Mesothelial cell of epicardium (in vitro differentiated cells): ENCODE results near the gene SPPL3. TPM values are rescaled to one million over a fixed set of nuclear protein-coding genes. Genes with fewer than 3 reads are reported as not detected.
A peak's percentile ranks its signal among the peaks of the same experiment; 100 is the strongest.

Experiments used
- DNase-seq, 2 experiments: peaks; one replicate each; pipeline ENCODE4 v3.0.0; 2021; ENCODE audit warnings: low spot score in 2 of 2; ENCODE audit not compliant: unreplicated experiment in 2 of 2
- H3K27ac Mint-ChIP-seq: 2 replicates; pipeline ENCODE4 v1.8.0; 2021; ENCODE audit warnings: mixed read lengths
- H3K27me3 Mint-ChIP-seq: 2 replicates; pipeline ENCODE4 v1.8.0; 2021; ENCODE audit warnings: low read depth, mixed read lengths
- H3K36me3 Mint-ChIP-seq: 2 replicates; pipeline ENCODE4 v1.8.0; 2021; ENCODE audit warnings: mixed read lengths
- H3K4me1 Mint-ChIP-seq: 2 replicates; pipeline ENCODE4 v1.8.0; 2021; ENCODE audit warnings: mixed read lengths
- H3K4me3 Mint-ChIP-seq: 2 replicates; pipeline ENCODE4 v1.8.0; 2021; ENCODE audit warnings: mild to moderate bottlenecking, moderate library complexity, mixed read lengths
- H3K9me3 Mint-ChIP-seq: 2 replicates; pipeline ENCODE4 v1.8.0; 2021; ENCODE audit warnings: mixed read lengths
- total RNA-seq: library from RNA; stranded (reverse); gene quantifications from 3 replicates; pipeline ENCODE4 v1.2.1, GENCODE V29; 2021
- TF ChIP-seq, protein P1 (sequence below): fragments of 200-600 bp; sonication (generic); IDR thresholded peaks from one replicate; pipeline ENCODE4 v1.5.0; 2021; ENCODE audit warnings: antibody characterized with exemption; ENCODE audit not compliant: unreplicated experiment

The SPPL3 gene
- total RNA-seq, 1 donor from 2014 or later = 79.8 TPM

DNA sequence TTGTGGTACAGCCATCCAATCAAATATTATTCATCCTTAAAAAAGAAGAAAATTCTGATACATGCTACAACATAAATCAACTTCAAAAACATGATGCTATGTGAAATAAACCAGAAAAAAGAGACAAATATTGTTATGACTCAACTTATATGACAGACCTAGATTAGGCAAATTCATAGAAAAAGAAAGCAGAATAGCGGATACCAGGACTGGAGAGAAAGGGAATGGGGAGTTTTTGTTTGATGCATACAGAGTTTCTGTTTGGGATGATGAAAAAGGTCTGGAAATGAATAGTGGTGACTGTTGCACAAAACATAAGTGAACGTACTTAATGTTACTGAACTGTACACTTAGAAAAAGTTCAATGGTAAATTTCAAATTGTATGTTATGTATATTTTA is 82.3 kb downstream of the SPPL3 start:
- Mint-ChIP-seq H3K27ac (no peak overlapping the region), H3K4me1 (peaks cover 48% of the 10 kb centered on the region), H3K4me3 (no peak overlapping the region), H3K9me3 (no peaks in the 10 kb centered on the region), H3K36me3 (no peaks in the 10 kb centered on the region), H3K27me3 (no peaks in the 10 kb centered on the region)
- TF ChIP-seq, protein P1, sequence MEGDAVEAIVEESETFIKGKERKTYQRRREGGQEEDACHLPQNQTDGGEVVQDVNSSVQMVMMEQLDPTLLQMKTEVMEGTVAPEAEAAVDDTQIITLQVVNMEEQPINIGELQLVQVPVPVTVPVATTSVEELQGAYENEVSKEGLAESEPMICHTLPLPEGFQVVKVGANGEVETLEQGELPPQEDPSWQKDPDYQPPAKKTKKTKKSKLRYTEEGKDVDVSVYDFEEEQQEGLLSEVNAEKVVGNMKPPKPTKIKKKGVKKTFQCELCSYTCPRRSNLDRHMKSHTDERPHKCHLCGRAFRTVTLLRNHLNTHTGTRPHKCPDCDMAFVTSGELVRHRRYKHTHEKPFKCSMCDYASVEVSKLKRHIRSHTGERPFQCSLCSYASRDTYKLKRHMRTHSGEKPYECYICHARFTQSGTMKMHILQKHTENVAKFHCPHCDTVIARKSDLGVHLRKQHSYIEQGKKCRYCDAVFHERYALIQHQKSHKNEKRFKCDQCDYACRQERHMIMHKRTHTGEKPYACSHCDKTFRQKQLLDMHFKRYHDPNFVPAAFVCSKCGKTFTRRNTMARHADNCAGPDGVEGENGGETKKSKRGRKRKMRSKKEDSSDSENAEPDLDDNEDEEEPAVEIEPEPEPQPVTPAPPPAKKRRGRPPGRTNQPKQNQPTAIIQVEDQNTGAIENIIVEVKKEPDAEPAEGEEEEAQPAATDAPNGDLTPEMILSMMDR = no peak
- no peak for DNase-seq

DNA sequence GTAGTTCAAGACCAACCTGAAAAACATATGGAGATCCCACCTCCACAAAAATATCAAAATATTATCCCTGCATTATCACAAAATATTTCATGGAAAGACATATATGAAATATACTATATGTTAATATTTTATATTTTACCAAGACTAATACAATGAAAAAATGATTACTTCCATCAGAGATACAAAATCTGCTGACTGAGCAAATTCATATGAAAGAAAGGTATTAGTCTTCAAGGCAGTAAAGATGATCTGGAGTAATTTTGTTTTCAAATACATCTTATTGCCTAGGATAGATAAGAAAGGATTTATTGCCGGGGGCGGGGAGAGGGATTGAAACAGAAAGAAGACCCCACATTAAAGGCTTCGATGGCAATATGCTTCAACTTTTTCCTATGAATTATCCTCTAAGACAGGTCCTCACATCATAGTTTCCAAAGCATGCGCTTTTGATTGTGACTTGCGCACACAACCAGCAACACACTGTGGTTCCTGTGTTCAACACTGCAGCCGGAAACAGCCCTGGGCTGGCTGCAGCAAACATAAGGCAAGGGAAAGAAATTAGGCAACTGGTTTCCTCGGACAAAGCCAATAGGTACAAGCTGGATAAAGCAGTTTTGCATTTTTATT is 83.2 kb downstream of the SPPL3 start:
- Mint-ChIP-seq H3K27me3 (no peaks in the 10 kb centered on the region), H3K27ac (peak overlapping the region; percentile 54), H3K4me3 (peak overlapping the region; percentile 9), H3K36me3 (no peaks in the 10 kb centered on the region), H3K9me3 (no peaks in the 10 kb centered on the region), H3K4me1 (peaks cover 45% of the 10 kb centered on the region)
- TF ChIP-seq, protein P1 = no peak
- DNase-seq = no peak

DNA sequence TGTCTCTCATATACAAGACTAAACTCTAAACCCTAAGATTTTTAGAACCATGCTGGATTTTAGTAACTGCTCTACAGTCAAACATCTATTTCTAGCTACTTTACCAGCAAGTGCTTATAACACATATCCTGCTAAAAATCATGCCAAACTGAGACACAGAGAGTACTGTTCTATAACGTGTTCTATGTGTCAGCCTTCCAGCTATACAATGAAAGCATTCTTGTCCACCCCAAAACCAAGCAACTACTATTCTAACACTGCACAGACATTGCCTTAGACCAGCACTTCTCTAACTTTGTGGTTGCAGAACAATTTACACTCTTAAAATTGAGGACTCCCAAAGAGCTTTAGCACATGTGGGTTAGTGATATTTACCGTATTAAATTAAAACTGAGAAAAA is 85.7 kb downstream of the SPPL3 start:
- H3K27me3 Mint-ChIP-seq = no peaks in the 10 kb centered on the region
- no peaks in the 10 kb centered on the region for H3K9me3 Mint-ChIP-seq
- H3K4me1 Mint-ChIP-seq = peaks cover 48% of the 10 kb centered on the region
- no peak overlapping the region for H3K4me3 Mint-ChIP-seq
- TF ChIP-seq, protein P1 = no peak
- no peak for DNase-seq
- H3K36me3 Mint-ChIP-seq = no peaks in the 10 kb centered on the region
- peak overlapping the region; percentile 81 for H3K27ac Mint-ChIP-seq

DNA sequence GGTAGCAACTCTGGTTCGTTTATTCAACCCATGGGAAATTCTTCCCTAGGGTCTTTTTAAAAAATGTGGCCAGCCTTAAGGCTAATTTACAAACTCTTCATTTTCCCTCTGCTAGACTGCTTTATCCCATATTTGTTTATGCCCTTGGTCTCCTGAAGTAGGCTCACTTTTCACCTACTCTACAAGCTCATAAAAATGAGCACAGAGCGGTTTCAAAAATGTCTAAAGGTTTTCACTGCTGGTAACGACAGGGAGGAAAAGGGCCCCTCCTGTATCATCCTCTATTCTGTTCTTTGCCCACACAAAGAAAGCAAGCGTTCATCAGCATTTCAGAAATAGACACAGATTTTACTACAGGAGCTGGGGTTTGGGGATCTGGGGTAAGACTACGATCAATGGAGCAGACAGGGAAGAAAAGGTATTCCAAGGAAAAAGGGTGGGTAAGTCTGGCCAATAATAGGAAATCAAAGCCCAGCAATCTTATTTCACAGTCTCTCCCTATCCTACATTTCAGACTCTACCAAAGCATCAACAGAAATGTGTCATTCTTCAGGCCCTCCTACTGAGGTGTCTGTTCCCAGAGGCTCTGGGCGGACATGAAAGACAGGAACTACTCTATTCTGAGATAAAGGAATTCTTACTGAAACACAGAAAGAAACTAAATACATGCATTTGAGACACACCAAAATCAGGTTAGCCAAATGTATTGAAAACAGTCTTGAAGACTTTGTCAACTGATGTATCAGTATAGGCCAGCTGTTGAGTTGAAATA is 86.4 kb downstream of the SPPL3 start:
- DNase-seq = no peak
- Mint-ChIP-seq H3K36me3 (no peaks in the 10 kb centered on the region), H3K9me3 (no peaks in the 10 kb centered on the region), H3K4me1 (peaks cover 44% of the 10 kb centered on the region), H3K4me3 (no peak overlapping the region), H3K27me3 (no peaks in the 10 kb centered on the region), H3K27ac (peak overlapping the region; percentile 81)
- TF ChIP-seq, protein P1 = no peak

DNA sequence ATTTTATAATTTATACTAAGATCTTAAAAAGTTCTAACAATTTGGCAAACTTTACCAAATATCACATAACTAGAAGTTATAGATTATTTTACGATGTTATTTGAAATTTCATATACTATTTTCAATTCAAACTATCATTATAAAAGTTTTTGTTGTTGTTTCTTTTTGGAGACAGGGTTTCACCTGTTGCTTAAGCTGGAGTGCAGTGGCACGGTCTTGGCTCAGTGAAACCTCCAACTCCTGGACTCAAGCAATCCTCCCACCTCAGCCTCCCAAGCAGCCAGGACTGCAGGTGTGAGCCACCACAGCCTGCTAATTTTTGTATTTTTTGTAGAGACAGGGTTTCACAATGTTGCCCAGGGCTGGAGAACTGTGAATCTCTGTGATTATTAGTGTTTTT is 87.8 kb downstream of the SPPL3 start:
- Mint-ChIP-seq H3K36me3 (no peaks in the 10 kb centered on the region), H3K4me3 (no peak overlapping the region), H3K9me3 (no peaks in the 10 kb centered on the region), H3K27me3 (no peaks in the 10 kb centered on the region), H3K4me1 (peaks cover 32% of the 10 kb centered on the region), H3K27ac (no peak overlapping the region)
- DNase-seq = no peak
- TF ChIP-seq, protein P1 = no peak
